GM19324 (cell line): ENCODE measurements around the gene C19orf73.
"Not testable (repeated sequence)": the region's sequence is repeated elsewhere in the genome, so short reads cannot be mapped to it uniquely, and the experiment has no call there.

Source experiments
- ATAC-seq: cut with Tn5 transposase; IDR thresholded peaks from one replicate; pipeline ENCODE4 v1.9.1; 2021; ENCODE audit warnings: mild to moderate bottlenecking, moderate library complexity; ENCODE audit not compliant: unreplicated experiment, low FRiP score

C19orf73 gene

GRCh38 chr19:49125025-49125731 lies 6.2 kb upstream of the C19orf73 start:
- ATAC-seq, result no peak

- not testable (repeated sequence) for ATAC-seq
Observed at GRCh38 chr19:49123285-49123684, 4.3 kb upstream of the C19orf73 start.

- ATAC-seq, result not testable (repeated sequence)
Observed at GRCh38 chr19:49121841-49122240, 2.9 kb upstream of the C19orf73 start.

GRCh38 chr19:49120868-49121267 lies 1.9 kb upstream of the C19orf73 start:
- no peak for ATAC-seq

GRCh38 chr19:49120325-49120683 lies 1.4 kb upstream of the C19orf73 start:
- no peak for ATAC-seq

GRCh38 chr19:49119411-49120324 lies 725 bp upstream of the C19orf73 start, which contains the start of gene PPFIA3:
PPFIA3 (plus strand) TSS chr19:49119544; CDS start chr19:49127874, 8,330 bp downstream.
- ATAC-seq, result no peak

GRCh38 chr19:49117677-49118564 lies 1.0 kb downstream of the C19orf73 start:
- no peak for ATAC-seq

- no peak for ATAC-seq
Observed at GRCh38 chr19:49116544-49116943, 2.4 kb downstream of the C19orf73 start.

GRCh38 chr19:49114630-49115363 lies 4.1 kb downstream of the C19orf73 start:
- ATAC-seq, result no peak

- ATAC-seq, result peak; percentile 34
Observed at GRCh38 chr19:49113762-49114629, 4.9 kb downstream of the C19orf73 start, which contains the start of gene LIN7B. LIN7B (plus strand) TSS chr19:49114370; CDS start chr19:49114405, 35 bp downstream.

GRCh38 chr19:49111218-49111998 lies 7.5 kb downstream of the C19orf73 start:
- no peak for ATAC-seq

- no peak for ATAC-seq
Observed at GRCh38 chr19:49110567-49110966, 8.4 kb downstream of the C19orf73 start.

GRCh38 chr19:49109569-49110233 lies 9.2 kb downstream of the C19orf73 start:
- no peak for ATAC-seq

GRCh38 chr19:49109051-49109450 lies 9.9 kb downstream of the C19orf73 start:
- ATAC-seq, result no peak

- ATAC-seq, result no peak
Observed at GRCh38 chr19:49107625-49108459, 11.1 kb downstream of the C19orf73 start.

GRCh38 chr19:49106648-49107135 lies 12.3 kb downstream of the C19orf73 start:
- no peak for ATAC-seq
